Measurements from ENCODE around the gene SLC8A3. TPM values are rescaled to one million over a fixed set of nuclear protein-coding genes. Genes with fewer than 3 reads are reported as not detected.

Gene SLC8A3
- total RNA-seq, 6 experiments from 2014 or later = 0.05 to 0.13 (median 0.12) TPM; not detected in 3

DNA sequence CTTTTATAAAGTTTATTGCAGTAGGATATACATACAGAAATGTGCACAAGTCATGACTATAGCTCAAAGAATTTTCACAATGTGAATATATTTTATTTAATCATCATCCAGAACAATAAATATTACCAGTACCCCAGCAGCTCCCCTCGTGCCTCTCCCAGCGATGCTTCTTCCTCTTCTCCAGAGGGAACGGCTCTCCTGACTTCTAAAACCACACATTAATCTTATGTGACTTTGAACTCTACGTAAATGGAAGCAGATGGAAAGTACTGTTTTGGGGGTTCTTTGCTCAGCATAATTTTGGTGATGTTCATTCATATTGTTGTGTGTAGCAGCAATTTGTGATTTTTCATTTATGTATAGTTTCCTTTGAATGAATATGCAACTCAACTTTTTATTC is 4.6 kb upstream of the SLC8A3 start:
- DNase-seq (no peak), ATAC-seq (no peak)
- Histone ChIP-seq H3K27me3 (peaks cover 3 to 11% of the 10 kb centered on the region in 2 donors), H3K4me1 (peaks cover 0 to 2% (median 0%) of the 10 kb centered on the region in 4 donors), H3K36me3 (no peaks in the 10 kb centered on the region), H3K27ac (no peak overlapping the region), H3K4me3 (no peak overlapping the region), H3K9me3 (no peaks in the 10 kb centered on the region)
- TF ChIP-seq, protein P1, sequence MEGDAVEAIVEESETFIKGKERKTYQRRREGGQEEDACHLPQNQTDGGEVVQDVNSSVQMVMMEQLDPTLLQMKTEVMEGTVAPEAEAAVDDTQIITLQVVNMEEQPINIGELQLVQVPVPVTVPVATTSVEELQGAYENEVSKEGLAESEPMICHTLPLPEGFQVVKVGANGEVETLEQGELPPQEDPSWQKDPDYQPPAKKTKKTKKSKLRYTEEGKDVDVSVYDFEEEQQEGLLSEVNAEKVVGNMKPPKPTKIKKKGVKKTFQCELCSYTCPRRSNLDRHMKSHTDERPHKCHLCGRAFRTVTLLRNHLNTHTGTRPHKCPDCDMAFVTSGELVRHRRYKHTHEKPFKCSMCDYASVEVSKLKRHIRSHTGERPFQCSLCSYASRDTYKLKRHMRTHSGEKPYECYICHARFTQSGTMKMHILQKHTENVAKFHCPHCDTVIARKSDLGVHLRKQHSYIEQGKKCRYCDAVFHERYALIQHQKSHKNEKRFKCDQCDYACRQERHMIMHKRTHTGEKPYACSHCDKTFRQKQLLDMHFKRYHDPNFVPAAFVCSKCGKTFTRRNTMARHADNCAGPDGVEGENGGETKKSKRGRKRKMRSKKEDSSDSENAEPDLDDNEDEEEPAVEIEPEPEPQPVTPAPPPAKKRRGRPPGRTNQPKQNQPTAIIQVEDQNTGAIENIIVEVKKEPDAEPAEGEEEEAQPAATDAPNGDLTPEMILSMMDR (IDR thresholded peaks at IDR 0.05) = no peak
- no peak for TF ChIP-seq POLR2A (IDR thresholded peaks at IDR 0.05)
- WGBS (ENCODE audit: insufficient coverage, low coverage, low lambda C conversion rate, missing lambda C conversion rate) = 34% methylated on average over 4 of the region's 4 CpGs
- intact Hi-C loops (cut with DNase I) = no loop called here

DNA sequence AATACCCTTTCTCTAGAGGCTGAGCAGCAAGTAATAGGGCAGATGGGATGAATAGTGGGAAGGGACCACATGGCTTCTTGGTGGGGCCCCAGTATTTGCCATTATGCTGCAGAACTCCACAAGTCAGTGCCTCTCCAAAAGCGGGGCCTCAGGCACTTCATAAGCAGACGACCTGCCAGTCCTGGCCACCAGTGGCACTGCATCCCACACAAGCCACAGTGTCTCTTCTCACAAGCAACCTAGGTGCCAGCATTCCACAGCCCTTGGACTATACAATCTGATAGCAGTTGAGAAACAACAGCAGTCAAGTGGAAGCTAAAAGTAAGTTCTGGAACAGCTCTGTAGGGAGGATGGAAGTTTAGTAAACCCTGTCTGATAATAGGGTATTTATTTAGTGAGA is 4.2 kb upstream of the SLC8A3 start:
- DNase-seq (no peak), ATAC-seq (no peak)
- Histone ChIP-seq H3K4me1 (peaks cover 0 to 7% (median 2%) of the 10 kb centered on the region in 4 donors), H3K36me3 (no peaks in the 10 kb centered on the region), H3K9me3 (no peaks in the 10 kb centered on the region), H3K27ac (no peak overlapping the region), H3K27me3 (peaks cover 8 to 11% of the 10 kb centered on the region in 2 donors), H3K4me3 (no peak overlapping the region)
- TF ChIP-seq, protein P1 (IDR thresholded peaks at IDR 0.05) = no peak
- TF ChIP-seq POLR2A (IDR thresholded peaks at IDR 0.05) = no peak
- WGBS (ENCODE audit: insufficient coverage, low coverage, low lambda C conversion rate, missing lambda C conversion rate) = no CpG with 5 or more reads among the region's 2 CpGs
- intact Hi-C loops (cut with DNase I) = no loop called here

DNA sequence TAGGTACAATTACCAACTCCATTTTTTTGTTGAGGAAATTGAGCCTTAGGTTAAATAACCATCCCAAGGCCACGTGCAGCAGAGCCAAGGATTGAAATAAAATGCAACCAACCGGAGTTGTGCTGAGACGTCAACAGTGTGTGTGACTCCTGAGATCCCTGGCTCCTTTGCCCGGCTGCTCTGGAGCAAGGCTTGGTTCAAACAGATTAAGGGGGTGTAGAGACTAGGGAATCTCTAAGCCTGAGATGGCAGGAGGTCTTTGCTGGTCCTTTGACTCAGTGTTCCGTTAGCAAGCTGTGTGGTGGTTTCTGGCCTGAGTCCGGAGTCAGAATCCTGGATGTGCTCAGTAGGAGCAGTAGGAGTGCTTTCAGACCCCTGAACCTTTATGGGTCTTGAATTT is 1.4 kb upstream of the SLC8A3 start:
- intact Hi-C loops (cut with DNase I) = no loop called here
- Histone ChIP-seq H3K4me1 (peaks cover 0 to 10% (median 3%) of the 10 kb centered on the region in 4 donors), H3K27me3 (peaks cover 8 to 11% of the 10 kb centered on the region in 2 donors), H3K4me3 (no peak overlapping the region), H3K9me3 (no peaks in the 10 kb centered on the region), H3K27ac (no peak overlapping the region), H3K36me3 (no peaks in the 10 kb centered on the region)
- no peak for DNase-seq
- TF ChIP-seq POLR2A (IDR thresholded peaks at IDR 0.05) = no peak
- TF ChIP-seq, protein P1 (IDR thresholded peaks at IDR 0.05) = no peak
- ATAC-seq = no peak
- WGBS (ENCODE audit: insufficient coverage, low coverage, low lambda C conversion rate, missing lambda C conversion rate) = 68% methylated on average over 2 of the region's 6 CpGs

DNA sequence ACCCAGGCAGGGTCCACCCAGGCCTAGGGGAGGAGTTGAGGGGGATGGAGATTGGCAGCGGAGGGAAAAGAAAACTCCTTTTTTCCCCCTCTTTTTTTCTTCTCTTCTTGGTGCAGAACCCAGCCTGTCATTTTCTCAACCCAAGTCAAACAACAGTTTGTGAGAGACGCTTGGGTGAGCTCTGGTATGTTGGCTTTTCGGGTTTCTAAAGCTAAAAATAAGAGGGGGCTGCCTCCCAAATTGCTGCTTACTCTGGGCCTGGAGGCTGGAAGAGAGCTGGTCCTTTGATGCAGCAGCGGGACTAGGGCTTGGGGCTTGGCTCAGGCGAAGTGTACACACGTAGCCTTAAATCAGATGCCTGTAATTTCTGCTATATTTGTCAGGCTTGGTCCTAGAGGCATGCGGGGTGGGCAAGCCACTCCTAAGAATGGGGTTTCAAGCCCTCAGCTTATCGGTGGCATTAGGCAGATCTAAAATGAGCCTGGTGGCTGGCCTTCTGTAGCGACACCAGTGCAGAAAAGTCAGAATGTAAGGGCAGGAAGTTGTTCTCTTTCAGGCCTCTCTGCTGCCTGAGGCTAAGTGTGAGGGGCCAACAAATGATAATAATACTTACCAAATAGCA is 816 bp upstream of the SLC8A3 start:
- TF ChIP-seq, protein P1 (IDR thresholded peaks at IDR 0.05) = no peak
- no peak for TF ChIP-seq POLR2A (IDR thresholded peaks at IDR 0.05)
- intact Hi-C loops (cut with DNase I) = no loop called here
- Histone ChIP-seq H3K9me3 (no peaks in the 10 kb centered on the region), H3K36me3 (no peaks in the 10 kb centered on the region), H3K4me1 (peaks cover 0 to 10% (median 3%) of the 10 kb centered on the region in 4 donors), H3K27ac (no peak overlapping the region), H3K27me3 (peaks cover 8 to 11% of the 10 kb centered on the region in 2 donors), H3K4me3 (no peak overlapping the region)
- ATAC-seq (no peak), DNase-seq (no peak)
- 34% methylated on average over 9 of the region's 9 CpGs for WGBS (ENCODE audit: insufficient coverage, low coverage, low lambda C conversion rate, missing lambda C conversion rate)
